ENCODE measurements around the gene IGFBPL1. TPM values are rescaled to one million over a fixed set of nuclear protein-coding genes. Genes with fewer than 3 reads are reported as not detected.
A peak's percentile ranks its signal among the peaks of the same experiment; 100 is the strongest.

Gene IGFBPL1
- total RNA-seq, 1 experiment from 2014 or later, result 37.9 TPM

DNA sequence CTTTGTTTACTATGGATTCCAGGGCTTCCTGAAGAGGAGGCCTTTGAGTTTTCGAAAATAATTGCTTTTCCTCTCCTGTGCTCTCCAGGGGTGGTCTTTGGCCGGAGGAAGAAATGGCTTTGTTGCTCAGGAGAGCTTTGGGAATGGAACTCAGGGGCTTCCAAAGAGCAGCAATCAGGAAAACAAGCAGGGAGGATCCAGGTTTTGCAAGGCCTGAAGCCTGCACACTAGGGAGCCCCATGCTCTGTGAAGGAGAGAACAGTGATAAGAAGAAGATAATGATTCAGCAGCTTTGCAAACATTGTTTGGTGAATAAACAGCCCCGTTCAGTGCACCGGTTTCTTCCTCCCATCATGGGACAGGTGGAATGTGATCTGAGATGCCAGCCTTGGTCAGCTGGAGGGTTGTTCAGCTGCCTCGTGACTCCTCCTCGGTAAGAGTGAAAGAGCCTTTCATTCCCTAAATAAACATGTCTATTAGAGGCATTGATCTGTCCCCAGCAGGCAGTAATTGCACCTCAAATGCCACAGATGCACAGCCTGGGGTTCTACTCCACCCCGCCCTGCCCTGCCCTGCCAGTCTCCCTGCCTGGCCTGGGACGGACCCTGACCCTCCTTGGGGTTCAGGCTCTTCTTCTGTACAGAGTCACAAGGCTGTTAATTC, 43.3 kb downstream of the IGFBPL1 start:
- Histone ChIP-seq H4K8ac (replicated peaks; ENCODE audit: insufficient read length, low read depth, low read length) (no peak overlapping the region), H2BK15ac (ENCODE audit: low read depth, low read length) (no peak overlapping the region), H2BK12ac (ENCODE audit: insufficient read length, low read depth, low read length) (no peak overlapping the region), H2AK5ac (ENCODE audit: insufficient read length, low read length) (no peak overlapping the region), H3K23me2 (ENCODE audit: insufficient read length, low read depth, low read length, poor library complexity, severe bottlenecking) (no peaks in the 10 kb centered on the region), H2AFZ (ENCODE audit: low read length) (no peak overlapping the region), H3K4ac (ENCODE audit: low read depth, low read length) (no peak overlapping the region), H2BK5ac (ENCODE audit: insufficient read length, low read length) (no peak overlapping the region), H3T11ph (ENCODE audit: low read length) (no peak overlapping the region), H2BK120ac (ENCODE audit: low read depth, low read length, poor library complexity, severe bottlenecking) (no peak overlapping the region), H3K27me3 (ENCODE audit: insufficient read depth, low read length) (peaks cover 2% of the 10 kb centered on the region; the same call in 1 of the 2 replicates), H3K14ac (ENCODE audit: insufficient read depth, low read length) (no peak overlapping the region), H4K5ac (ENCODE audit: insufficient read length, low read depth, low read length) (no peak overlapping the region), H3K4me1 (ENCODE audit: insufficient read depth, low read length) (peaks cover 3% of the 10 kb centered on the region; the same call in 1 of the 2 replicates), H3K9me3 (ENCODE audit: control insufficient read depth, low read depth, low read length) (no peaks in the 10 kb centered on the region), H3K23ac (ENCODE audit: insufficient read length, low read depth, low read length) (no peak overlapping the region), H4K91ac (ENCODE audit: insufficient read length, low read depth, low read length) (no peak overlapping the region), H3K79me1 (ENCODE audit: insufficient read depth, low read depth, low read length, poor library complexity, severe bottlenecking) (no peaks in the 10 kb centered on the region), H4K20me1 (ENCODE audit: control insufficient read depth, insufficient read depth, insufficient read length) (no peaks in the 10 kb centered on the region), H3K4me2 (ENCODE audit: insufficient read depth, insufficient read length, low read length) (no peak overlapping the region), H3K27ac (ENCODE audit: insufficient read length, low read depth, low read length) (no peak overlapping the region), H3K56ac (ENCODE audit: insufficient read length, low read depth, low read length) (no peak overlapping the region), H3K9ac (ENCODE audit: extremely low read depth, insufficient read length, low read length) (no peak overlapping the region), H2BK20ac (ENCODE audit: low read depth, low read length, poor library complexity, severe bottlenecking) (no peak overlapping the region), H3K18ac (ENCODE audit: insufficient read length, low read depth, low read length) (no peak overlapping the region), H3K79me2 (ENCODE audit: insufficient read depth, low read length) (no peaks in the 10 kb centered on the region)
- peak overlapping the region; percentile 81 to 95 (median 93) for H3K27ac Mint-ChIP-seq
- H3K27me3 Mint-ChIP-seq (ENCODE audit: low read depth), result peaks cover 66% of the 10 kb centered on the region
- H3K9me3 Mint-ChIP-seq, result peaks cover 23 to 25% of the 10 kb centered on the region in 2 experiments
- peaks cover 5 to 15% (median 11%) of the 10 kb centered on the region in 3 experiments; a peak in 6 of 7 replicates for H3K36me3 Mint-ChIP-seq (ENCODE audit: insufficient read depth in 1 of 3, low read depth in 3 of 3)
- DNase-seq, result no peak
- H3K4me3 Mint-ChIP-seq, result no peak overlapping the region; a peak in 2 of 5 replicates
- no CpG with 5 or more reads among the region's 8 CpGs for WGBS (ENCODE audit: extremely low coverage, insufficient read length, low lambda C conversion rate)
- peaks cover 24 to 34% of the 10 kb centered on the region in 2 experiments for H3K4me1 Mint-ChIP-seq
- TF ChIP-seq, protein P1, sequence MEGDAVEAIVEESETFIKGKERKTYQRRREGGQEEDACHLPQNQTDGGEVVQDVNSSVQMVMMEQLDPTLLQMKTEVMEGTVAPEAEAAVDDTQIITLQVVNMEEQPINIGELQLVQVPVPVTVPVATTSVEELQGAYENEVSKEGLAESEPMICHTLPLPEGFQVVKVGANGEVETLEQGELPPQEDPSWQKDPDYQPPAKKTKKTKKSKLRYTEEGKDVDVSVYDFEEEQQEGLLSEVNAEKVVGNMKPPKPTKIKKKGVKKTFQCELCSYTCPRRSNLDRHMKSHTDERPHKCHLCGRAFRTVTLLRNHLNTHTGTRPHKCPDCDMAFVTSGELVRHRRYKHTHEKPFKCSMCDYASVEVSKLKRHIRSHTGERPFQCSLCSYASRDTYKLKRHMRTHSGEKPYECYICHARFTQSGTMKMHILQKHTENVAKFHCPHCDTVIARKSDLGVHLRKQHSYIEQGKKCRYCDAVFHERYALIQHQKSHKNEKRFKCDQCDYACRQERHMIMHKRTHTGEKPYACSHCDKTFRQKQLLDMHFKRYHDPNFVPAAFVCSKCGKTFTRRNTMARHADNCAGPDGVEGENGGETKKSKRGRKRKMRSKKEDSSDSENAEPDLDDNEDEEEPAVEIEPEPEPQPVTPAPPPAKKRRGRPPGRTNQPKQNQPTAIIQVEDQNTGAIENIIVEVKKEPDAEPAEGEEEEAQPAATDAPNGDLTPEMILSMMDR (conservative IDR thresholded peaks at IDR 0.05), result no peak
